K562 (cell line): ENCODE results near the gene EVA1A.

Experiments used
- CHD4 ChIP-seq: fragments of 200-600 bp; sonication (generic); IDR thresholded peaks from 3 replicates; pipeline ENCODE4 v1.6.1; 2012; ENCODE audit warnings: low read depth, mild to moderate bottlenecking, mixed read lengths, low read length, inconsistent platforms; ENCODE audit not compliant: insufficient read depth, insufficient replicate concordance, poor library complexity, severe bottlenecking
- CTCF ChIP-seq, 3 experiments: IDR thresholded peaks in 2 of 3; conservative IDR thresholded peaks in 1 of 3; 2 replicates each; pipeline ENCODE4 v1.5.1; 2011 to 2012; ENCODE audit warnings: low read length in 3 of 3, mild to moderate bottlenecking in 3 of 3, control low read depth in 2 of 3, improper control_type of control experiment in 1 of 3, inconsistent platforms in 1 of 3, low read depth in 1 of 3, mixed read lengths in 1 of 3, moderate library complexity in 1 of 3; ENCODE audit not compliant: insufficient read depth in 2 of 3
- FIP1L1 ChIP-seq: fragments of 200-400 bp; formaldehyde crosslinking; IDR thresholded peaks from 2 replicates; pipeline ENCODE4 v1.6.1; 2018; ENCODE audit warnings: mild to moderate bottlenecking, low read depth, low read length; ENCODE audit not compliant: poor library complexity, severe bottlenecking
- HMG20B ChIP-seq: fragments of 250-450 bp; sonication (Bioruptor Pico); IDR thresholded peaks from 2 replicates; pipeline ENCODE4 v1.5.0; 2021; ENCODE audit warnings: mild to moderate bottlenecking
- KAT8 ChIP-seq: fragments of 450-650 bp; IDR thresholded peaks from 2 replicates; pipeline ENCODE4 v1.6.1; 2016; ENCODE audit warnings: low read depth, mild to moderate bottlenecking
- MXI1 ChIP-seq: IDR thresholded peaks from 2 replicates; pipeline ENCODE4 v1.6.1; 2011; ENCODE audit warnings: low read depth, mild to moderate bottlenecking, improper control_type of control experiment, low read length
- NKRF ChIP-seq: fragments of 450-650 bp; IDR thresholded peaks from 2 replicates; pipeline ENCODE4 v1.6.1; 2016; ENCODE audit warnings: borderline replicate concordance
- PRPF4 ChIP-seq: fragments of 200-400 bp; formaldehyde crosslinking; IDR thresholded peaks from one replicate; pipeline ENCODE4 v1.6.1; 2017; ENCODE audit warnings: low read length, low read depth, mild to moderate bottlenecking; ENCODE audit not compliant: insufficient read depth, poor library complexity, severe bottlenecking
- TGIF2 ChIP-seq: sonication (generic); formaldehyde crosslinking; IDR thresholded peaks from 2 replicates; pipeline ENCODE4 v1.8.1; 2022; ENCODE audit warnings: mild to moderate bottlenecking, missing genetic modification reagents, moderate library complexity
- TOE1 ChIP-seq, 2 experiments: fragments of 450-650 bp in 1 of 2; sonication (generic) in 1 of 2; formaldehyde crosslinking in 1 of 2; IDR thresholded peaks; 2 replicates each; pipeline versions ENCODE4 v1.7.1 to v1.8.0; 2016 to 2022; ENCODE audit warnings: borderline replicate concordance in 2 of 2, mild to moderate bottlenecking in 2 of 2, antibody characterized with exemption in 1 of 2, inconsistent platforms in 1 of 2, low read depth in 1 of 2, missing genetic modification reagents in 1 of 2, moderate library complexity in 1 of 2
- YY1 ChIP-seq, 3 experiments: IDR thresholded peaks; 2 replicates each; pipeline ENCODE4 v1.6.1; 2011; ENCODE audit warnings: low read length in 2 of 3, mild to moderate bottlenecking in 2 of 3, moderate library complexity in 2 of 3, borderline replicate concordance in 1 of 3, control low read depth in 1 of 3, low read depth in 1 of 3; ENCODE audit not compliant: insufficient read depth in 3 of 3, insufficient replicate concordance in 2 of 3, control insufficient read depth in 1 of 3, insufficient read length in 1 of 3; ENCODE audit errors: extremely low read depth in 1 of 3
- ZNF3 ChIP-seq: fragments of 250-450 bp; sonication (Bioruptor Pico); IDR thresholded peaks from 2 replicates; pipeline ENCODE4 v1.5.0; 2021; ENCODE audit warnings: mild to moderate bottlenecking, moderate library complexity
- ZNF707 ChIP-seq: fragments of 250-450 bp; sonication (Bioruptor Pico); conservative IDR thresholded peaks from 2 replicates; pipeline ENCODE4 v1.8.0; 2022; ENCODE audit warnings: inconsistent platforms, mild to moderate bottlenecking, moderate library complexity

DNA sequence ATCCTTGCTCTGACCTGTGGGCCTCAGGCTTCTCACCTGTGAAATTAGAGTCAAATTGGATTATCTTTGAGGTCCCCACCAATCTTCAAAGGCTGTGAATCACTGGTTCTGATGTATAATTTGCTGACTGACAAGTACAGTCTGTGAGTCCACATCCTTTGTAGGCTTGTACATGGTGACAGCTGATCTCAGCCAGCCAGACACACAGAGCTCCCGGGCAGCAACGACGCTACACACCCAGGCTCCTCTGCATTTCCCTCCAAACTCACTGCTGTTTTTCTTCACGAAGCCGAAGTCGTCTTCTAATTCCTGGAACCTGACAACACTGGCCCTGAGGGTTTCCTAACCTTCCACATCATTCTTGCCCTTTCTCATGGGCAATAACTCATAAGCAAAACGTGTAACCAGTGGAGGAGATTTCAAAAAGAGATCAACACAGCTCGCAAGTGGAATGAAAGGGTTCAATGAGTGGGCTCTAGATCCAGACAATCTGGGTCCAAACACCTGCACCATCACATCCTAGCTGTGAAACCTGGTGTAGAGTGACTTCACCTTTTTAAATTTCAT is 37.9 kb upstream of the EVA1A start:
- TF ChIP-seq KAT8 (no peak), YY1 (IDR thresholded peaks at IDR 0.05; ENCODE audit: borderline replicate concordance in 1 of 3, control insufficient read depth in 1 of 3, extremely low read depth in 1 of 3, insufficient read depth in 3 of 3, insufficient read length in 1 of 3, insufficient replicate concordance in 2 of 3, low read depth in 1 of 3, low read length in 2 of 3) (no peak), CHD4 (no peak), CTCF (IDR thresholded peaks at IDR 0.05 in 2 of 3, conservative IDR thresholded peaks at IDR 0.05 in 1 of 3; ENCODE audit: insufficient read depth in 2 of 3, low read depth in 1 of 3, low read length in 3 of 3) (no peak), HMG20B (CRISPR knock-in tag) (no peak), TGIF2 (no peak), FIP1L1 (no peak), PRPF4 (no peak), ZNF3 (CRISPR knock-in tag) (no peak), MXI1 (no peak), ZNF707 (CRISPR knock-in tag) (no peak), NKRF (no peak), TOE1 (IDR thresholded peaks at IDR 0.05; ENCODE audit: borderline replicate concordance) (no peak), TOE1 (CRISPR knock-in tag; IDR thresholded peaks at IDR 0.05; ENCODE audit: borderline replicate concordance, low read depth) (no peak)
